Measurements from ENCODE around the gene PRKG1. TPM values are rescaled to one million over a fixed set of nuclear protein-coding genes. Genes with fewer than 3 reads are reported as not detected.

The PRKG1 gene
- total RNA-seq, 1 experiment from 2014 or later = 0.09 TPM

DNA sequence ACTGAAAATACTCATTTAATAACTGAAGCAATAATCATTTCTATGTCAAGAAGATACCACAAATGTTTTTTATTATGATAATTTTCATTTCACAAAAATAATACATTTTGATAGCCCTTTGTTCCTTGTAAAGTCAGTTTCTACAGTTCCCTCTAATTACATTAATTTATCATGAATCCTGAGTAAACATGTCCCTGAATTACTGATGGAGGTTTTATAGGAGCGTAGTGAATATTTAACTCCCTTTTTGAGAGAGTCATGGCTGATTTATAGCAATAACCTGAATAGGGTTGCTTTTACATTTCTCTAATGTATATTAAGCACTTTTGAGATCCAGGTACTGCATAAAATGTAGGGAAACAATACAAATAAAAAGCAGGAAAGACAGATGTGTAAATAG, 1023.8 kb downstream of the PRKG1 start:
- no peak for DNase-seq

DNA sequence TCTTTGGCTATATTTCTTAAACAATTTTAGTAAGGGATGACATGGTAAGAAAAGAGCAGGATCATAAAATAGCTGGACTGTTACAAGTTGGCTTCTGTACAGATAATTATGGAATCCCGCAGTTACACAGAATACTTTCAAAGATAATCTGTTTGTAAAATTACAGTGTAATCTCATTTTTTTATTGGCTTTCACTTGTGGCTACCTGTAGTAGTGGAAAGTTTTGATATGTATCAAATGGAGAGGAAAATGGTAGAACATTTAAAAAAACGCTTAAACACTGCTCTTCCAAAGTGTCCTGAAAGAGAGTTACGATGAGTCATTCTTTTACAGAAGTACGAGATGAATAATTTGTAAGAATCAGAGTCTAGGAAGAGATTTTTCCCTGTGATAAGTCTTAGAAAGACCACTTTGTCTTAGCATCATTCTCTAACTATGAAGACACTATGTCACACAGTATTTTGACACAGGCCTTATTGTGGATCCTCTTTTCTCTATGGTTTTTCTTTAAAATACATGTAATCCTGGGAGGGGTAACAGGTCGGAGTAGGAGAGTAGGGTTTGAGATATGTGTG, 1024.8 kb downstream of the PRKG1 start:
- H3K27me3 ChIP-seq (replicated peaks; ENCODE audit: control insufficient read depth, insufficient read depth, low read length) = no peaks in the 10 kb centered on the region
- Mint-ChIP-seq H3K27me3 (ENCODE audit: insufficient read depth, unreplicated experiment) (no peaks in the 10 kb centered on the region), H3K27ac (ENCODE audit: unreplicated experiment) (no peak overlapping the region), H3K4me1 (ENCODE audit: low read depth, unreplicated experiment) (no peaks in the 10 kb centered on the region), H3K36me3 (ENCODE audit: insufficient read depth, unreplicated experiment) (no peaks in the 10 kb centered on the region), H3K9me3 (ENCODE audit: unreplicated experiment) (no peaks in the 10 kb centered on the region), H3K4me3 (ENCODE audit: unreplicated experiment) (no peak overlapping the region)
- no peak overlapping the region for H3K4me3 ChIP-seq (ENCODE audit: low read depth, low read length)
- ChIA-PET POLR2A (no interaction called here), CTCF (no interaction called here)
- BruUV-seq (replicated peaks) = no TSS peak
- no peaks in the 10 kb centered on the region for H3K9me3 ChIP-seq
- H3K4me1 ChIP-seq = no peaks in the 10 kb centered on the region
- H3K36me3 ChIP-seq (ENCODE audit: control insufficient read depth, insufficient read depth, low read length) = no peaks in the 10 kb centered on the region
- no peak for DNase-seq
- TF ChIP-seq, protein P1, sequence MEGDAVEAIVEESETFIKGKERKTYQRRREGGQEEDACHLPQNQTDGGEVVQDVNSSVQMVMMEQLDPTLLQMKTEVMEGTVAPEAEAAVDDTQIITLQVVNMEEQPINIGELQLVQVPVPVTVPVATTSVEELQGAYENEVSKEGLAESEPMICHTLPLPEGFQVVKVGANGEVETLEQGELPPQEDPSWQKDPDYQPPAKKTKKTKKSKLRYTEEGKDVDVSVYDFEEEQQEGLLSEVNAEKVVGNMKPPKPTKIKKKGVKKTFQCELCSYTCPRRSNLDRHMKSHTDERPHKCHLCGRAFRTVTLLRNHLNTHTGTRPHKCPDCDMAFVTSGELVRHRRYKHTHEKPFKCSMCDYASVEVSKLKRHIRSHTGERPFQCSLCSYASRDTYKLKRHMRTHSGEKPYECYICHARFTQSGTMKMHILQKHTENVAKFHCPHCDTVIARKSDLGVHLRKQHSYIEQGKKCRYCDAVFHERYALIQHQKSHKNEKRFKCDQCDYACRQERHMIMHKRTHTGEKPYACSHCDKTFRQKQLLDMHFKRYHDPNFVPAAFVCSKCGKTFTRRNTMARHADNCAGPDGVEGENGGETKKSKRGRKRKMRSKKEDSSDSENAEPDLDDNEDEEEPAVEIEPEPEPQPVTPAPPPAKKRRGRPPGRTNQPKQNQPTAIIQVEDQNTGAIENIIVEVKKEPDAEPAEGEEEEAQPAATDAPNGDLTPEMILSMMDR (IDR thresholded peaks at IDR 0.05; ENCODE audit: insufficient read depth in 1 of 2, low read depth in 1 of 2, low read length in 1 of 2, severe bottlenecking in 1 of 2, unreplicated experiment in 1 of 2) = no peak
- intact Hi-C loops (cut with micrococcal nuclease; ENCODE audit: unreplicated experiment) = no loop called here

More for the DNA sequence above, 1023.8 kb downstream of the PRKG1 start:
- intact Hi-C loops (cut with micrococcal nuclease; ENCODE audit: unreplicated experiment) = no loop called here
- Mint-ChIP-seq H3K4me3 (ENCODE audit: unreplicated experiment) (no peak overlapping the region), H3K4me1 (ENCODE audit: low read depth, unreplicated experiment) (no peaks in the 10 kb centered on the region), H3K9me3 (ENCODE audit: unreplicated experiment) (no peaks in the 10 kb centered on the region), H3K36me3 (ENCODE audit: insufficient read depth, unreplicated experiment) (no peaks in the 10 kb centered on the region), H3K27me3 (ENCODE audit: insufficient read depth, unreplicated experiment) (no peaks in the 10 kb centered on the region), H3K27ac (ENCODE audit: unreplicated experiment) (no peak overlapping the region)
- no peak overlapping the region for H3K4me3 ChIP-seq (ENCODE audit: low read depth, low read length)
- TF ChIP-seq, protein P1 (IDR thresholded peaks at IDR 0.05; ENCODE audit: insufficient read depth in 1 of 2, low read depth in 1 of 2, low read length in 1 of 2, severe bottlenecking in 1 of 2, unreplicated experiment in 1 of 2) = no peak
- ChIA-PET CTCF (no interaction called here), POLR2A (no interaction called here)
- no peaks in the 10 kb centered on the region for H3K9me3 ChIP-seq
- no peaks in the 10 kb centered on the region for H3K4me1 ChIP-seq
- BruUV-seq (replicated peaks) = no TSS peak
- no peaks in the 10 kb centered on the region for H3K27me3 ChIP-seq (replicated peaks; ENCODE audit: control insufficient read depth, insufficient read depth, low read length)
- no peaks in the 10 kb centered on the region for H3K36me3 ChIP-seq (ENCODE audit: control insufficient read depth, insufficient read depth, low read length)

DNA sequence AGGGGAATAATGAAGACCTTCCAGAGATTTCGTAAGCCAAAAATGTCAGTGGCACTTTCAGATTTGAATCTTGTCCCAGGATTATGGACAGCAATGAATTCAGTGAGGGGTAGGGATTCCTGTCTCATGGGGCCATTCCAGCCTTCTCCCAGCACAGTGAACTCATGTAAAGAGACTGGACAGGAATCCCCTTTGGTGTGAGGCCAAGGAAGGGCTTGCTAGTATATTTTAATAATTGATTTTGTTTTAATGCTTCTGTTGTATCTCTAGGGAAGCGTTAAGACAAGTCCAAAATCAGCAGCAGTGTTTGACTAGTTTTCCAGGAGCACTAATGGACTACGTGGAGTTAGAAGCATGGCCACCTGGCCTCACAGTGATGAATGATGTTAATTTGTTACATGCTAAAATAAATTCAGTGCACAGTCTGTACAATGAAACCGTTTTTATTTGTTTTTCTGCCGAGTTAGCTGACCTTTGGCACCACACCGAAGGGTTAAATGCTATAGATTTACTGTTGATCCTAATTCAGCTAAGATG, 1025.8 kb downstream of the PRKG1 start:
- H3K27me3 Mint-ChIP-seq (ENCODE audit: insufficient read depth, unreplicated experiment) = no peaks in the 10 kb centered on the region
- intact Hi-C loops (cut with micrococcal nuclease; ENCODE audit: unreplicated experiment) = no loop called here
- Histone ChIP-seq H3K9me3 (no peaks in the 10 kb centered on the region), H3K27me3 (replicated peaks; ENCODE audit: control insufficient read depth, insufficient read depth, low read length) (no peaks in the 10 kb centered on the region), H3K4me3 (ENCODE audit: low read depth, low read length) (no peak overlapping the region), H3K4me1 (no peaks in the 10 kb centered on the region), H3K36me3 (ENCODE audit: control insufficient read depth, insufficient read depth, low read length) (no peaks in the 10 kb centered on the region)
- ChIA-PET POLR2A (no interaction called here), CTCF (no interaction called here)
- no peak for DNase-seq
- no peaks in the 10 kb centered on the region for H3K36me3 Mint-ChIP-seq (ENCODE audit: insufficient read depth, unreplicated experiment)
- no peaks in the 10 kb centered on the region for H3K4me1 Mint-ChIP-seq (ENCODE audit: low read depth, unreplicated experiment)
- no peak overlapping the region for H3K4me3 Mint-ChIP-seq (ENCODE audit: unreplicated experiment)
- TF ChIP-seq, protein P1 (IDR thresholded peaks at IDR 0.05; ENCODE audit: insufficient read depth in 1 of 2, low read depth in 1 of 2, low read length in 1 of 2, severe bottlenecking in 1 of 2, unreplicated experiment in 1 of 2) = no peak
- H3K27ac Mint-ChIP-seq (ENCODE audit: unreplicated experiment) = no peak overlapping the region
- H3K9me3 Mint-ChIP-seq (ENCODE audit: unreplicated experiment) = no peaks in the 10 kb centered on the region
- BruUV-seq (replicated peaks) = no TSS peak

Measured in Caco-2 (cell line).